ENCODE results near the gene UBE2F. TPM values are rescaled to one million over a fixed set of nuclear protein-coding genes. Genes with fewer than 3 reads are reported as not detected.

UBE2F gene
- total RNA-seq, 1 experiment from 2014 or later, result 62.1 TPM

- no peak overlapping the region for H2BK12ac ChIP-seq (ENCODE audit: insufficient read length, low read depth, low read length)
- Mint-ChIP-seq H3K27ac (no peak overlapping the region), H3K4me3 (no peak overlapping the region), H3K36me3 (ENCODE audit: insufficient read depth in 1 of 3, low read depth in 3 of 3) (peaks cover 11 to 27% (median 20%) of the 10 kb centered on the region in 3 experiments), H3K4me1 (peaks cover 32 to 34% of the 10 kb centered on the region in 2 experiments), H3K27me3 (ENCODE audit: low read depth) (no peaks in the 10 kb centered on the region), H3K9me3 (no peaks in the 10 kb centered on the region)
- peaks cover 6% of the 10 kb centered on the region for H3K4me1 ChIP-seq (ENCODE audit: insufficient read depth, low read length)
- H4K5ac ChIP-seq (ENCODE audit: insufficient read length, low read depth, low read length), result no peak overlapping the region
- H2AFZ ChIP-seq (ENCODE audit: low read length), result no peak overlapping the region
- peaks cover 38% of the 10 kb centered on the region; the same call in 1 of the 2 replicates for H3K79me2 ChIP-seq (ENCODE audit: insufficient read depth, low read length)
- H3K27ac ChIP-seq (ENCODE audit: insufficient read length, low read depth, low read length), result no peak overlapping the region
- WGBS (ENCODE audit: extremely low coverage, insufficient read length, low lambda C conversion rate), result no CpG with 5 or more reads among the region's 4 CpGs
- no peak overlapping the region for H2BK15ac ChIP-seq (ENCODE audit: low read depth, low read length)
- H4K91ac ChIP-seq (ENCODE audit: insufficient read length, low read depth, low read length), result no peak overlapping the region
- H3K56ac ChIP-seq (ENCODE audit: insufficient read length, low read depth, low read length), result no peak overlapping the region
- H2AK5ac ChIP-seq (ENCODE audit: insufficient read length, low read length), result no peak overlapping the region
- H3K9me3 ChIP-seq (ENCODE audit: control insufficient read depth, low read depth, low read length), result no peaks in the 10 kb centered on the region
- no peak overlapping the region for H2BK5ac ChIP-seq (ENCODE audit: insufficient read length, low read length)
- H3K9ac ChIP-seq (ENCODE audit: extremely low read depth, insufficient read length, low read length), result no peak overlapping the region
- H3K4ac ChIP-seq (ENCODE audit: low read depth, low read length), result no peak overlapping the region
- H3K23me2 ChIP-seq (ENCODE audit: insufficient read length, low read depth, low read length, poor library complexity, severe bottlenecking), result peaks cover 7% of the 10 kb centered on the region
- peaks cover 2% of the 10 kb centered on the region for H4K20me1 ChIP-seq (ENCODE audit: control insufficient read depth, insufficient read depth, insufficient read length)
- H3T11ph ChIP-seq (ENCODE audit: low read length), result no peak overlapping the region
- no peak overlapping the region for H3K23ac ChIP-seq (ENCODE audit: insufficient read length, low read depth, low read length)
- no peak overlapping the region for H4K8ac ChIP-seq (replicated peaks; ENCODE audit: insufficient read length, low read depth, low read length)
- H3K18ac ChIP-seq (ENCODE audit: insufficient read length, low read depth, low read length), result no peak overlapping the region
- no peak for DNase-seq
- H3K79me1 ChIP-seq (ENCODE audit: insufficient read depth, low read depth, low read length, poor library complexity, severe bottlenecking), result peaks cover 15% of the 10 kb centered on the region
- H3K4me2 ChIP-seq (ENCODE audit: insufficient read depth, insufficient read length, low read length), result no peak overlapping the region
- no peak overlapping the region for H2BK120ac ChIP-seq (ENCODE audit: low read depth, low read length, poor library complexity, severe bottlenecking)
- TF ChIP-seq CTCF (conservative IDR thresholded peaks at IDR 0.05), result no peak
- H2BK20ac ChIP-seq (ENCODE audit: low read depth, low read length, poor library complexity, severe bottlenecking), result no peak overlapping the region
- H3K27me3 ChIP-seq (ENCODE audit: insufficient read depth, low read length), result no peaks in the 10 kb centered on the region
- no peak overlapping the region for H3K14ac ChIP-seq (ENCODE audit: insufficient read depth, low read length)
Measured at GRCh38 chr2:237971661-237972060, 4.8 kb downstream of the UBE2F start.

All from H9 (cell line).